GM19395 (cell line): ENCODE data around the gene FUS.
"Not testable (repeated sequence)": the region's sequence is repeated elsewhere in the genome, so short reads cannot be mapped to it uniquely, and the experiment has no call there.

Source experiments
- ATAC-seq: cut with Tn5 transposase; IDR thresholded peaks from one replicate; pipeline ENCODE4 v1.9.1; 2021; ENCODE audit warnings: mild to moderate bottlenecking, moderate library complexity; ENCODE audit not compliant: unreplicated experiment

The FUS gene

DNA sequence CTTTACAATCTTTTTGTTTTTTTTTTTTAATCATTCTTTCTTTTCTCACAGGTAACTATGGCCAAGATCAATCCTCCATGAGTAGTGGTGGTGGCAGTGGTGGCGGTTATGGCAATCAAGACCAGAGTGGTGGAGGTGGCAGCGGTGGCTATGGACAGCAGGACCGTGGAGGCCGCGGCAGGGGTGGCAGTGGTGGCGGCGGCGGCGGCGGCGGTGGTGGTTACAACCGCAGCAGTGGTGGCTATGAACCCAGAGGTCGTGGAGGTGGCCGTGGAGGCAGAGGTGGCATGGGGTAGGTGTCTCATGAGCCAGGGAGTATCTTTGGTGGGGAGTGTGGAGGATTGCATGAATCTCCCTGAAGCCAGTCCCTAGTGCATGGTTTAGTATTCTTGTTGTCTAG is 4.9 kb downstream of the FUS start:
- ATAC-seq: no peak

GRCh38 chr16:31185339-31185738 is 5.4 kb downstream of the FUS start:
- ATAC-seq: no peak

DNA sequence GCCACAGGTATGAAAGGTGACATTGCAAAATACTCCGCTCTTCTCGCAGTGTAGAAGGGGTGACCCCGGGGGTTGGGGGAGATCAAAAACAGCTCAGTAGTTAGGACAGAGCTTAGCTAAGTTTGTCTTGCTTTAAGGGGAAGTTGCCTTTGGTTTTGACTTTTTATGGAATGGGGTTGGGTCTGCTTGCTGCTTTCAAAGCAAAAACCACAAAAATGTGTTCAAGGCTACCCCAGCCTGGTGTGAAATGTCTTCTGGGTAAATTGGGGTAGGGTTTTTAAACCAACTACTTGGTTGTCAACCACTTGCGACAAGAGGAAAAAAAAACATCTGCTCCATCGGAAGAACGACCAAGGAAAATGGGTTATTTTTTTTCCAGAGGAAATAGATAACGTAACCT is 6.2 kb downstream of the FUS start:
- ATAC-seq: no peak

DNA sequence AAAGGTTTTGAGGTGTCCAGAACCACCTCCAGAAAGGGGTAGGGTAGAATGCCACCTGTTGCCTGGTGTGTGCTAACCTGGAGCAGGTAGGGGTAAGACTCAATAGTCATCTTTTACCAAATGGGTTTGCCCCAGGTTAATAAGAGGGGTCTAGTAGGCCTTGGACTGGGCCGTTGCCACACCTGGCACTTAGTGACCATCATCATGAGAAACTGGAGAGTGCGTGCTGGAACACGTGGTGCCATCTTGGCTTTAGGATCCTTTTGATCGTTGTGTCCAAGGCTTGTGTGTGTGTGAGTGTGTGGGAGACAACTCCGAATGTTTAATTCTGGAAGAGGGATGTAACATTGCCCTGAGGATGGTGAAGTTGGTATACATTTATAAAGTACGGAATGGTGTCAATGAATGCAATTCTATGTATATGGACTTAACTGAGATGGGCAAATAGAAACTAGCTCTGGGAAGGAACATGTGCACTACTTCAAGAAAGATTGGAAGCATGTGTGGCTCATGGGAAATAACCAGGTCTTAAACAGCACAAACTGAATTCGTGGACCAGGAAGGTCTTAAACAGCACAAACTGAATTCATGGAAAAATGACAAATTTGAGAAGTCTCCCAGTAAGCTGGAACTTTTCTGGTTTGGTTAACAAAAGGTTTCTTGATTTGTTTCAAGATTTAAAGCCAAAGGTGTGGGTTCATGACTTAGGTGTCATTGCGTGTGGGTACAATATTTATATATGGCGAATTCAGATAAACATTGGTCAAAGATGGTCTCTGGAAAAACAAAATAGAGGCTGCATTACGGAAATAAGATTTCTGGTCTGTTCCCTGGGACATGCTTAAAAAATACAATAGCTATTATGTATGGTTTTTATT is 7.2 kb downstream of the FUS start:
- no peak for ATAC-seq

DNA sequence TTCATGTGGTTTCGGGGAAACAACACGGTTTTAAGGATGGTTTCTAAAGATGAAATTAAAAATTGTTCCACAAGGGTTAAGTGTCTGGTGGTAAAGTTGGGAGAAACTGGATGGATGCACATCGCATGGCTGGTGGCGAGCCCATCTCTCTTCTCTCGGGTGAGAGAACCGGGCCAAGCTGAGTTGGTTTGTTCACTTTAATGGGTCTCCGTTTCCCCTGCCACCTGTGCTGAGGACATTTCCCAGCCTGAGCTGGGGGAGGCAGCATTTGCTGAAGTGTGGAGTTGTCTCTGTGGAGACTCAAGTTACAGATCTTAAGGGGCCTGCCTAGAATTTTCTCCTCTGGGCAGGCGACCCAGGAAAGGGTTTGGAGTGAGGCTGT is 7.9 kb downstream of the FUS start:
- ATAC-seq: no peak

DNA sequence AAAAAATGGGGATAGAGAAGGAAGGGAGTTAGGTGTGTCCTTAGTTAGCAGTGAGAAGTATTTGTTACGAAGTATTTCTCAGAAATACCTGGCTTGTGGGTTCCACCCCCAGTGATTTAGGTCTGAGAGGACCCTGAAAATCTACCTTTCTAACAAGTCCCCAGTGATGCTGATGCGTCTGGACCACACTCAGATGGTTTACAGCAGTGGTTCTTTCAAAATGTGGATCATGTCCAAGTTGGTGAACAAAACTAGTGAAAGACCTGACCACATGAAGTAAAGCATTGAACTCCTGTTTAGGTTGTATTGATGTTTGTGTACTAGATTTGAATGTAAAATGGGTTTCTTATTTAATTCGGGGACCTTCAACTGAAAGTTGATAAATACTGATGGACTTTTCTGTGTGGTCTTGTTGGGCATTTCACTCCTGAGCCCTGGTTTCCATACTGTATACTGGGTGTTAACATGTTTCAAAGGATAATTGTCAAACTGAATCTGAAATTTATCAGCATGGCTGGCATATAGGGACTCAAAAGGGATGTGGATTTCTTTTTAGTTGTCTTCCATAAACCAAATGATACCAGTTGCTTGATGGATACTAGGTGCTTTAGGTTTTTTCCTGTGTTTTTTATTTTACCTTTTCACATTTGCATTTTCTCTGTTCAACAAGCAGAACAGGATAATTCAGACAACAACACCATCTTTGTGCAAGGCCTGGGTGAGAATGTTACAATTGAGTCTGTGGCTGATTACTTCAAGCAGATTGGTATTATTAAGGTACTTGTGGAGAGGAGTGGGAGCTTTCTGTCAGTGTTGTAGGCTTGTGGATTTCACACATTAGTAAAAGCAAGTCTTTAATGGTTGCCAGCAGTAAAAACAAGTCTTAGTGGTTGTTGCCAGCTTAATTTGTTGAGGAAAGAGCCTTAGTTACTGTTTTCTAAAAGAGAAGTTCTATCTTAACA is 8.8 kb downstream of the FUS start:
- no peak for ATAC-seq

DNA sequence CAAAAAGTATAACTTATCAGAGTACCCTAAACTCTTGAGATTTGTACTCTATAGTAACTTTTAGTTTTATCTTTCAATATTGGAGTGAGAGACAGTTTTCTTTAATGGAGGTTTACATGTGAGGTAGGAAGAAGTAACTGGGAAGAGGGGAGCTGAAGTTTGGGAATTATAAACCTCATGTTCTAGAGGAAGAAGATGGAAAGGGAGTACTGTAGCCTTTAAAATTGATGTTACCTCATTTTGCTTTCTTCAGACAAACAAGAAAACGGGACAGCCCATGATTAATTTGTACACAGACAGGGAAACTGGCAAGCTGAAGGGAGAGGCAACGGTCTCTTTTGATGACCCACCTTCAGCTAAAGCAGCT is 9.5 kb downstream of the FUS start:
- ATAC-seq: no peak

DNA sequence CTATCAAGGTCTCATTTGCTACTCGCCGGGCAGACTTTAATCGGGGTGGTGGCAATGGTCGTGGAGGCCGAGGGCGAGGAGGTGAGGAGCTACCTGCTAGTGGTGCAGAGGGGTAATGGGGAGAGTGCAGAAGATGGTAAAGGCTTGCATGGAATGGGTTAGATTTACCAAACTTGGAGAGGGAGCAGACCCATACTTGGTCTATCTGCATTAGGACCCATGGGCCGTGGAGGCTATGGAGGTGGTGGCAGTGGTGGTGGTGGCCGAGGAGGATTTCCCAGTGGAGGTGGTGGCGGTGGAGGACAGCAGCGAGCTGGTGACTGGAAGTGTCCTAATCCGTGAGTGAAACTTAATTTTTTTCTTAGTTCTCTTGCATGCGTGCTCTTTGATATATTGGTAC is 10.1 kb downstream of the FUS start:
- no peak for ATAC-seq

- no peak for ATAC-seq
Measured at GRCh38 chr16:31190818-31191444, 11.0 kb downstream of the FUS start.

DNA sequence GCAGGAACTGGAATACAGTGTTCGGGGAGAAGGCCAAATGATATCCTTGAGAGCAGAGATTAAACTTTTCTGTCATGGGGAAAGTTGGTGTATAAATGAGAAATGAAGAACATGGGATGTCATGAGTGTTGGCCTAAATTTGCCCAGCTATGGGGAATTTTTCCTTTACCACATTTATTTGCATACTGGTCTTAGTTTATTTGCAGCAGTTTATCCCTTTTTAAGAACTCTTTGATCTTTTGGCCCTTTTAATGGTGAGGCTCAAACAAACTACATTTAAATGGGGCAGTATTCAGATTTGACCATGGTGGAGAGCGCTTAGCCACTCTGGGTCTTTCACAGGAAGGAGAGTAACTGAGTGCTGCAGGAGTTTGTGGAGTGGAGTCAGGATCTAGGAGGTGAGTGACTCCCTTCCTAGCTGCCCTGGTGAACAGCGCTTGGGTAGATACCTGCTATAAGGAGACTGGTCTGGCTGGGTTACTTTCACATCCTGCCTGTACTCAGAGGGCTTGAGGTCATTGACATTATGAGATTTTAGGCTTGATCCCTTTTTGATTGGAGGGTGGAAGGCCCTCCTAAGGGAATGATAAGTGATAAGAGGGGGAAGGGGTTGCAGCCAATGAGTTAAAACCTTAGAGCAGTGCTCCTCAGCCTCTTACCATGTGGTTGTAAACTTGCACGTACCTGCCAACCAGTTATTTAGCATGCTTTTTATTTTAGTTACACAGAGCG is 11.9 kb downstream of the FUS start:
- ATAC-seq: no peak

DNA sequence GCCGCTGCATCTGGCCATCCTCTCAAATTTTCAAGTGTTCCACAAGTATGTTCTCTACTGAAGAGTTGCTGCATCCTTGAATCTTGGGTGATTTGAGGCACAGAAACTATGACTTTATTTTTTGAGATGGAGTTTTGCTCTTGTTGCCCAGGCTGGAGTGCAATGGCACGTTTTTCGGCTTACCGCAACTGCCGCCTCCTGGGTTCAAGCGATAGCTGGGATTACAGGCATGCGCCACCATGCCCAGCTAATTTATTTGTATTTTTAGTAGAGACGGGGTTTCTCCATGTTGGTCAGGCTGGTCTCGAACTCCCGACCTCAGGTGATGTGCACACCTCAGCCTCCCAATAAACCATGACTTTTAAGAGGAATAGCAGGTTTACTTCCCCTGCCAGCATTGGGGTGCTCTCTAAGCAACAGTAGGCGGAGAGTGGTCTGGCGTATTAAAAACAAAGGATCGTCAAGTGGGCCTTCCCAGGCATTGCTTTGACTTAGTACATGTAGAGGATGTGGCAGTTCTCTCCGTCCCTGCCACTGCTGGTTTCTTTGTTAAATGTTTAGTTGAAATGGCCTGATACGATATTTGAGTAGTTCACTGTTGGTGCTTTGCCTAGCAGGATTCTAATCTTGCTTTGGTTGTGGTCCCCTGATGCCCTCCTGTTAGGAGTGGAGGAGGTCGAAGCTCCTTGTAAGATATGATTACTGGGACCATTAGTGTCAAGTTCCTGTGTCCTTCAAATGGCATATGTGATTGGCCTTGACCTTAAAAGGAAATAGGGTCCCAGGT is 13.1 kb downstream of the FUS start:
- ATAC-seq: no peak

GRCh38 chr16:31193874-31194273 is 13.9 kb downstream of the FUS start:
- ATAC-seq: no peak

DNA sequence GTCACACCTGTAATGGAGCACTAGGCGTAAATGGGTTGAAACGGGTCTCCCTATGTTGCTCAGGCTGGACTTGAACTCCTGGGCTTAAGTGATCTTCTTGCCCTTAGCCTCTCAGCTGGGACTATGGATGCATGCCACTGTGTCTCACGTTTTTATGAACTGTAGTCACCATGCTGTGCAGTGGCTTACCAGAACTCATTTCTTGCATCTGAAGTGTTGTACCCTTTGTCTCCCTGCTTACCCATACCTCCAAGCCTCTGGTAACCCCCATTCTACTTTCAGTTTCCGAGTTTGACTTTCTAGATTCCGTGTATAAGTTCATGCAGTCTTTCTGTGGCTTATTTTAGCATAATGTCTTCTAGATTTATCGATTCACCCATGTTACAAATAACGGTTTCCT is 15.0 kb downstream of the FUS start:
- no peak for ATAC-seq

DNA sequence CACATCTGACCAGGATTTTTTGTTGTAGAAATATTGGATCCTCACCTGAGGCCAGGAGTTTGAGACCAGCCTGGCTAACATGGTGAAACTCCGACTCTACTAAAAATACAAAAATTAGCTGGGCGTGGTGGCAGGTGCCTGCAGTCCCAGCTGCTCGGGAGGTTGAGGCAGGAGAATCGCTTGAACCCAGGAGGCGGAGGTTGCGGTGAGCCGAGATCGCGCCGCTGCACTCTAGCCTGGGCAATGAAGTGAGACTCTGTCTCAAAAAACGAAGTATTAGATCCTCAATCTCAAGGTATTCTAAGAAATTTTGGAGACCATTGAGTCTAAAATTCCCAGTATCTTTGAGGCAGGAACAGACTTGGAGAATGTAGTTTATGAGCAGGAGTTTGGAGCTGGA is 15.9 kb downstream of the FUS start:
- not testable (repeated sequence) for ATAC-seq

- ATAC-seq: no peak
Measured at GRCh38 chr16:31196324-31197088, 16.6 kb downstream of the FUS start.

DNA sequence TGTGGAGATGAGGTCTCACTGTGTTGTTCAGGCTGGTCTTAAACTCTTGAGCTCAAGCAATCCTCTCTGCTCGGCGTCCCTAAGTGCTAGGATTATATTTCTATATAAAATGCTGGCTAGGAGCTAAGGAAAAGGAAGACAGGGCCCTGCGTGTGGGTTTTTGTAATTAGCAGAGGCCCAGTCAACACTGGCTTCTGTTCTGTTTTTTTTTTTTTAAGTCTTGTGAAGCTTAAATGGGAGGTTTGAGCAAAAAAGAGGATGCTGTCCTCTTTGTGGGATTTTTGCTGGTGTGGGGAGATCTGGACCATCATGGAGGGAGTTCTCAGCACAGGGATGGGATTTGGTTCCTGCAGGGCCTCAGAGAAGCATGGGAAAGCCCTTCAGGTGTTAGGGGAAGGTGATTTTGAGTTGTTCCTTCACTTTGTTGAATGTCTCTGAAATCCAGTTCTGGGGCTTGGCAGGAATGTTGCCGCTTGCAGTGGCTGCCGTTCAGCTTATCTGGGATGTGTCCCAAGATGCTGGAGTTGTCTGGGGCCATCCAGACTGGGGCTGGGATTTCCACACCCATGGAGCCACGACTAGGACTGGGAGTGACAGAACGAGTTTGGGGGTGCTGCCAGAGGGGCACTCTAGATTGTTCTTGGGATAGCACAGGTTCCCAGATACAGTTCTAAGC is 18.4 kb downstream of the FUS start:
- no peak for ATAC-seq

GRCh38 chr16:31199430-31200041 is 19.6 kb downstream of the FUS start:
- no peak for ATAC-seq

DNA sequence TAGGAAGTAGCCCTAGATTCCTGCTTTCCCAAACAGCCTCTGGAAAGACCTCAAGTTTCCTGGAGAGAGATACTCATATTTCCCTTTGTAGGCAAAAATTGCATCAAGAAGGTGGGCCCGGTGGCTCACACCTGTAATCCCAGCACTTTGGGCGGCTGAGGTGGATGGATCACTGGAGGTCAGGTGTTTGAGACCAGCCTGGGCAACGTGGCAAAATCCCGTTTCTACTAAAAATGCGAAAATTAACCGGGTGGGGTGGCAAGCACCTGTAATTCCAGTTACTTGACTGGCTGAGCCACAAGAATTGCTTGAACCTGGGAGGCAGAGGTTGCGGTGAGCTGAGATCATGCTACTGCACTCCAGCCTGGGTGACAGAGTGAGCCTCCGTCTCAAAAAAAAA is 20.2 kb downstream of the FUS start:
- ATAC-seq: not testable (repeated sequence)
